MM.1S (cell line): ENCODE data around the gene RAC3.

Experiments used
- EZH2 ChIP-seq: fragments of 300-600 bp; sonication (generic); optimal IDR thresholded peaks from 2 replicates; pipeline ENCODE3; 2017; ENCODE audit warnings: low read depth, mild to moderate bottlenecking, antibody characterized with exemption, low read length, mixed read lengths
- EZH2phosphoT487 ChIP-seq: fragments of 300-600 bp; sonication (generic); IDR thresholded peaks from 2 replicates; pipeline ENCODE4 v1.6.1; 2018; ENCODE audit warnings: antibody characterized with exemption, low read length

- no peak for TF ChIP-seq EZH2
- TF ChIP-seq EZH2phosphoT487 = no peak
These were observed 9.6 kb upstream of the RAC3 start for GRCh38 chr17:82021900-82022309.
